ENCODE measurements around the gene DIPK1B.

DIPK1B gene

DNA sequence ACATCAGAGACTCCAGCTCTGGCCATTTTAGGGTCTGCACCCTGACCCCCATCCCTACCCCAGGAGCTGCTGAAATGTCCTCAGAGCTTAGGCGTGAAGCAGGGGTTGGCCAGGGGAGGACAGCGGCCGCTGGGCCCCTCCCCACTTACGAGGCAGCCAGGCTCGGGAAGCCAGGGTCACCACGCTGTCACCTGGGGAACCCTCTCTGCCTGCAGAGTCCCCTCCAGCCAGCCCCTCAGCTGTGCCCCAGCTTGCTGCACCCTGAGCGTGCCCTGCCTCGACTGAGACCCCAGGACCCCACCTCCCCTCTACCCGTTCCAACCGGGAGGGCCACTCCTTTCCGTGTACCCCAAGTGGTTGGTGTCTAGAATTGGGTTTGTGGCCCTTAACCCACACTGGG lies 27.7 kb downstream of the DIPK1B start:
- DNase-seq (ENCODE audit: low read depth in 1 of 2, low spot score in 1 of 2): no peak
- TF ChIP-seq, protein P1, sequence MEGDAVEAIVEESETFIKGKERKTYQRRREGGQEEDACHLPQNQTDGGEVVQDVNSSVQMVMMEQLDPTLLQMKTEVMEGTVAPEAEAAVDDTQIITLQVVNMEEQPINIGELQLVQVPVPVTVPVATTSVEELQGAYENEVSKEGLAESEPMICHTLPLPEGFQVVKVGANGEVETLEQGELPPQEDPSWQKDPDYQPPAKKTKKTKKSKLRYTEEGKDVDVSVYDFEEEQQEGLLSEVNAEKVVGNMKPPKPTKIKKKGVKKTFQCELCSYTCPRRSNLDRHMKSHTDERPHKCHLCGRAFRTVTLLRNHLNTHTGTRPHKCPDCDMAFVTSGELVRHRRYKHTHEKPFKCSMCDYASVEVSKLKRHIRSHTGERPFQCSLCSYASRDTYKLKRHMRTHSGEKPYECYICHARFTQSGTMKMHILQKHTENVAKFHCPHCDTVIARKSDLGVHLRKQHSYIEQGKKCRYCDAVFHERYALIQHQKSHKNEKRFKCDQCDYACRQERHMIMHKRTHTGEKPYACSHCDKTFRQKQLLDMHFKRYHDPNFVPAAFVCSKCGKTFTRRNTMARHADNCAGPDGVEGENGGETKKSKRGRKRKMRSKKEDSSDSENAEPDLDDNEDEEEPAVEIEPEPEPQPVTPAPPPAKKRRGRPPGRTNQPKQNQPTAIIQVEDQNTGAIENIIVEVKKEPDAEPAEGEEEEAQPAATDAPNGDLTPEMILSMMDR (IDR thresholded peaks at IDR 0.05; ENCODE audit: insufficient read depth, low read length): no peak
- TF ChIP-seq SPI1 (IDR thresholded peaks at IDR 0.05; ENCODE audit: borderline replicate concordance, low read depth) (no peak), POLR2AphosphoS5 (IDR thresholded peaks at IDR 0.05; ENCODE audit: low read depth) (no peak), GABPA (IDR thresholded peaks at IDR 0.05; ENCODE audit: low read depth) (no peak)
- TF ChIP-seq, protein P2, sequence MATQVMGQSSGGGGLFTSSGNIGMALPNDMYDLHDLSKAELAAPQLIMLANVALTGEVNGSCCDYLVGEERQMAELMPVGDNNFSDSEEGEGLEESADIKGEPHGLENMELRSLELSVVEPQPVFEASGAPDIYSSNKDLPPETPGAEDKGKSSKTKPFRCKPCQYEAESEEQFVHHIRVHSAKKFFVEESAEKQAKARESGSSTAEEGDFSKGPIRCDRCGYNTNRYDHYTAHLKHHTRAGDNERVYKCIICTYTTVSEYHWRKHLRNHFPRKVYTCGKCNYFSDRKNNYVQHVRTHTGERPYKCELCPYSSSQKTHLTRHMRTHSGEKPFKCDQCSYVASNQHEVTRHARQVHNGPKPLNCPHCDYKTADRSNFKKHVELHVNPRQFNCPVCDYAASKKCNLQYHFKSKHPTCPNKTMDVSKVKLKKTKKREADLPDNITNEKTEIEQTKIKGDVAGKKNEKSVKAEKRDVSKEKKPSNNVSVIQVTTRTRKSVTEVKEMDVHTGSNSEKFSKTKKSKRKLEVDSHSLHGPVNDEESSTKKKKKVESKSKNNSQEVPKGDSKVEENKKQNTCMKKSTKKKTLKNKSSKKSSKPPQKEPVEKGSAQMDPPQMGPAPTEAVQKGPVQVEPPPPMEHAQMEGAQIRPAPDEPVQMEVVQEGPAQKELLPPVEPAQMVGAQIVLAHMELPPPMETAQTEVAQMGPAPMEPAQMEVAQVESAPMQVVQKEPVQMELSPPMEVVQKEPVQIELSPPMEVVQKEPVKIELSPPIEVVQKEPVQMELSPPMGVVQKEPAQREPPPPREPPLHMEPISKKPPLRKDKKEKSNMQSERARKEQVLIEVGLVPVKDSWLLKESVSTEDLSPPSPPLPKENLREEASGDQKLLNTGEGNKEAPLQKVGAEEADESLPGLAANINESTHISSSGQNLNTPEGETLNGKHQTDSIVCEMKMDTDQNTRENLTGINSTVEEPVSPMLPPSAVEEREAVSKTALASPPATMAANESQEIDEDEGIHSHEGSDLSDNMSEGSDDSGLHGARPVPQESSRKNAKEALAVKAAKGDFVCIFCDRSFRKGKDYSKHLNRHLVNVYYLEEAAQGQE (IDR thresholded peaks at IDR 0.05; ENCODE audit: insufficient replicate concordance, low read depth): no peak
- H3K27me3 ChIP-seq (ENCODE audit: insufficient read depth, poor library complexity, severe bottlenecking): peaks cover 12% of the 10 kb centered on the region
- no peak overlapping the region for H3K27ac ChIP-seq (replicated peaks)
- no peak overlapping the region for H3K4me3 ChIP-seq (replicated peaks; ENCODE audit: insufficient read depth, low read length)

DNA sequence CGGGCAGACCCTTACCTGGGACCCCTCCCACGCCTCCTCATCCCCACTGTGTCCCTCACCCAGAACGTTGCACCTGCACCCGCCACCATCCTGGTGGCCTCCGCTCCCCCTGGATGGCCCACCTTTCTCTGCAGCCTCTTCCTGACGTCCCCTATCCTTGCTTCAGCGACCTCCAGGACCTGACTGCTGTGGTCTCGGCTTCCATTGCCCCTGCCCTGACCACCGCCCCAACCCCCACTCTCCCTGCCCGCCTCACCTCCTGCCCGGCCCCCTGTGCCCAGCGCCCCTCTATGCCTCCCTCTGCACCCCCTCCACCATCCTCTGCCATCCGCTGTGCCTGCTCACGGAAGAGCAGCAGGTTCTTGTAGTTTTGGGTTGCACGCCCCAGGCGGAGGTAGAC lies 28.1 kb downstream of the DIPK1B start:
- TF ChIP-seq GABPA (IDR thresholded peaks at IDR 0.05; ENCODE audit: low read depth) (no peak), SPI1 (IDR thresholded peaks at IDR 0.05; ENCODE audit: borderline replicate concordance, low read depth) (no peak), POLR2AphosphoS5 (IDR thresholded peaks at IDR 0.05; ENCODE audit: low read depth) (no peak)
- TF ChIP-seq, protein P2 (IDR thresholded peaks at IDR 0.05; ENCODE audit: insufficient replicate concordance, low read depth): no peak
- TF ChIP-seq, protein P1 (IDR thresholded peaks at IDR 0.05; ENCODE audit: insufficient read depth, low read length): no peak
- Histone ChIP-seq H3K4me3 (replicated peaks; ENCODE audit: insufficient read depth, low read length) (no peak overlapping the region), H3K27me3 (ENCODE audit: insufficient read depth, poor library complexity, severe bottlenecking) (peaks cover 12% of the 10 kb centered on the region), H3K27ac (replicated peaks) (no peak overlapping the region)
- no peak for DNase-seq (ENCODE audit: low read depth in 1 of 2, low spot score in 1 of 2)

DNA sequence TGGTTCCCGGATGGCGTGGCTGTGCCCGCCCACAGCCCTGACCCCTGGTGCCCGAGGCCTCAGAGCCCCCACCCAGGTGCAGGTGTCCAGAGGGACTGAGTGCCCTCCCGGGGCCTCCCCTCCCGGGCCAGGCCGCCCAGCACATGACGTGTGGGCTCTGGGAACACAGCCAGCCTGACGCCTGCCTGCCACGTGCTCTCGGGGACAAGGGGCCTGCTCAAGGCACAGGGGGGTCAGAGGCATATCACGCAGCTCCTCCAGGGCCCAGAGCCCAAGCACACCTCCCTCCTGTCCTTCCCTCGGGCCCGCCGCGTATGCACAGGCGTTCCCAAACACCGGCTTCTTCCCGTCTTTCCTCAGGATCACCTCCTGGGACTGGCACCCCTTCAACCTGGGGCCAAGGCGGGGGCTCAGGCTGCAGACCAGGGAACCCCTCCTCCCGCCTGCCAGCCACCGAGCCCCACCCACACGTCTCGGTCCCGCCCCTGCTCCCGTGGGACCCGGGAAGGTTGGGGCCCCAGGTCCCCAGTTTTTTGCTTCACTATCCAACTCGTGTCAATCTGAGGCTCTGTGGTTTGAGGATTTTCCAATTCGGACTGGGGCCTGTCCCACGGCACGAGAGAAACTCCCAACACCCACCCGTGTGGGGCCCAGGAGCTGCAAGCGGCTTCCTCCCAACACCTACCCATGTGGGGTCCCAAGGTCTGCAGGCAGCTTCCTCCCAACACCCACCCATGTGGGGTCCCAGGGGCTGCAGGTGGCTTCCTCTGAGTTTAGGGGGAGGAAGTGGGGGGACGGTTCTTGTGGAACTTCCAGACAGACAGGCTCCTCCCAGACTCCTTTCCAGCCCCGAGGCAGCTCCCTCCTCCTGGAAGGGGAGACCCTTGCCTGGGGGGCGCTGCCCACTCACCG lies 28.9 kb downstream of the DIPK1B start:
- peak; percentile 13; the same call in 1 of the 2 replicates for TF ChIP-seq SPI1 (IDR thresholded peaks at IDR 0.05; ENCODE audit: borderline replicate concordance, low read depth)
- TF ChIP-seq, protein P2 (IDR thresholded peaks at IDR 0.05; ENCODE audit: insufficient replicate concordance, low read depth): no peak
- no peak for TF ChIP-seq POLR2AphosphoS5 (IDR thresholded peaks at IDR 0.05; ENCODE audit: low read depth)
- TF ChIP-seq GABPA (IDR thresholded peaks at IDR 0.05; ENCODE audit: low read depth): no peak
- TF ChIP-seq, protein P1 (IDR thresholded peaks at IDR 0.05; ENCODE audit: insufficient read depth, low read length): no peak
- Histone ChIP-seq H3K4me3 (replicated peaks; ENCODE audit: insufficient read depth, low read length) (no peak overlapping the region), H3K27ac (replicated peaks) (no peak overlapping the region), H3K27me3 (ENCODE audit: insufficient read depth, poor library complexity, severe bottlenecking) (peaks cover 12% of the 10 kb centered on the region)
- no peak for DNase-seq (ENCODE audit: low read depth in 1 of 2, low spot score in 1 of 2)
